SK-N-SH (cell line): ENCODE data around the gene SLC15A1. TPM values are rescaled to one million over a fixed set of nuclear protein-coding genes. Genes with fewer than 3 reads are reported as not detected.

Experiments
- CTCF ChIA-PET: fragments of 300-600, 350-600 bp; formaldehyde crosslinking; extraction: SDS; loops from one replicate; lab custom pipeline; 2021; lab: Yijun Ruan, JAX
- POLR2A ChIA-PET: fragments of 350-600 bp; sonication (Branson Sonifier 250); formaldehyde crosslinking; extraction: SDS; loops from one replicate; lab custom pipeline; 2020; ENCODE audit warnings: antibody characterized with exemption, inconsistent platforms; lab: Yijun Ruan, JAX
- DNase-seq: peaks from one replicate; pipeline ENCODE4 v3.0.0; 2012
- H2AFZ ChIP-seq: fragments of 200-600 bp; sonication (generic); 2 replicates; pipeline ENCODE4 v1.8.1; 2016; ENCODE audit warnings: antibody characterized with exemption, mild to moderate bottlenecking, low read depth
- H3F3A ChIP-seq: fragments of 200-600 bp; sonication (generic); replicated peaks from 2 replicates; pipeline ENCODE3; 2016; ENCODE audit warnings: antibody characterized with exemption, mild to moderate bottlenecking; ENCODE audit not compliant: insufficient read depth
- H3K27ac ChIP-seq, 2 experiments: fragments of 200-500 bp in 1 of 2; fragments of 200-600 bp in 1 of 2; sonication (Bioruptor generic) in 1 of 2; sonication (generic), shearing (Covaris generic) in 1 of 2; 2 replicates each; pipeline versions ENCODE4 v1.5.1 to v1.6.1; 2014 to 2016; ENCODE audit warnings: low read depth in 2 of 2, inconsistent platforms in 1 of 2, low read length in 1 of 2, mild to moderate bottlenecking in 1 of 2, mixed read lengths in 1 of 2
- H3K27me3 ChIP-seq: fragments of 200-600 bp; sonication (generic), shearing (Covaris generic); 2 replicates; pipeline ENCODE4 v1.6.1; 2016; ENCODE audit warnings: mixed run types; ENCODE audit not compliant: insufficient read depth
- H3K36me3 ChIP-seq, 2 experiments: fragments of 200-500 bp in 1 of 2; fragments of 200-600 bp in 1 of 2; sonication (Bioruptor generic) in 1 of 2; sonication (generic) in 1 of 2; replicated peaks in 1 of 2; 2 replicates each; pipeline versions ENCODE3 to v1.5.1; 2014 to 2016; ENCODE audit warnings: low read length in 1 of 2, mild to moderate bottlenecking in 1 of 2; ENCODE audit not compliant: insufficient read depth in 2 of 2, control insufficient read depth in 1 of 2
- H3K4me1 ChIP-seq, 2 experiments: fragments of 200-500 bp in 1 of 2; fragments of 200-600 bp in 1 of 2; sonication (Bioruptor generic) in 1 of 2; sonication (generic), shearing (Covaris generic) in 1 of 2; 2 replicates each; pipeline versions ENCODE4 v1.5.1 to v1.6.1; 2014 to 2016; ENCODE audit warnings: low read depth in 1 of 2, low read length in 1 of 2, mixed run types in 1 of 2; ENCODE audit not compliant: insufficient read depth in 2 of 2, control insufficient read depth in 1 of 2
- H3K4me2 ChIP-seq: fragments of 200-600 bp; sonication (generic), shearing (Covaris generic); 2 replicates; pipeline ENCODE4 v1.6.1; 2017; ENCODE audit warnings: mixed run types
- H3K4me3 ChIP-seq, 2 experiments: fragments of 200-500 bp in 1 of 2; fragments of 200-600 bp in 1 of 2; sonication (Bioruptor generic) in 1 of 2; sonication (generic), shearing (Covaris generic) in 1 of 2; 2 replicates each; pipeline versions ENCODE4 v1.5.1 to v1.8.1; 2014 to 2016; ENCODE audit warnings: low read depth in 2 of 2, inconsistent platforms in 1 of 2, low read length in 1 of 2, mild to moderate bottlenecking in 1 of 2, mixed read lengths in 1 of 2, moderate library complexity in 1 of 2
- H3K79me2 ChIP-seq: fragments of 200-600 bp; sonication (generic); 2 replicates; pipeline ENCODE4 v1.8.1; 2017; ENCODE audit warnings: mild to moderate bottlenecking; ENCODE audit not compliant: insufficient read depth
- H3K9ac ChIP-seq: fragments of 200-600 bp; sonication (generic); 2 replicates; pipeline ENCODE4 v1.6.1; 2017; ENCODE audit warnings: mixed run types
- H3K9me2 ChIP-seq: fragments of 200-600 bp; sonication (generic); 2 replicates; pipeline ENCODE4 v1.6.1; 2017; ENCODE audit warnings: mixed run types
- H3K9me3 ChIP-seq: fragments of 200-600 bp; sonication (generic); 2 replicates; pipeline ENCODE4 v1.6.1; 2017; ENCODE audit warnings: mixed run types, mild to moderate bottlenecking, moderate library complexity
- H4K20me1 ChIP-seq: fragments of 200-600 bp; sonication (generic); 2 replicates; pipeline ENCODE4 v1.6.1; 2017; ENCODE audit warnings: mild to moderate bottlenecking, mixed run types; ENCODE audit not compliant: insufficient read depth
- CHD2 ChIP-seq: fragments of 150-350 bp; IDR thresholded peaks from 2 replicates; pipeline ENCODE4 v1.6.1; 2018; ENCODE audit warnings: low read length; ENCODE audit not compliant: partially characterized antibody
- EP300 ChIP-seq, 2 experiments: IDR thresholded peaks; 2 replicates each; pipeline versions ENCODE4 v1.4.0 to v1.6.1; 2012; ENCODE audit warnings: borderline replicate concordance in 1 of 2, low read depth in 1 of 2, low read length in 1 of 2
- FOXM1 ChIP-seq: IDR thresholded peaks from 2 replicates; pipeline ENCODE4 v1.4.0; 2012; ENCODE audit warnings: low read depth, mild to moderate bottlenecking
- GATA2 ChIP-seq: sonication (generic); formaldehyde crosslinking; IDR thresholded peaks from 2 replicates; pipeline ENCODE4 v1.5.0; 2020; ENCODE audit warnings: mild to moderate bottlenecking, missing genetic modification reagents
- JUND ChIP-seq: IDR thresholded peaks from 2 replicates; pipeline ENCODE4 v1.4.0; 2012
- MAX ChIP-seq: IDR thresholded peaks from 2 replicates; pipeline ENCODE4 v1.4.0; 2012; ENCODE audit warnings: low read depth
- MEF2A ChIP-seq: IDR thresholded peaks from 2 replicates; pipeline ENCODE4 v1.4.0; 2012; ENCODE audit warnings: low read depth, borderline replicate concordance
- NFIC ChIP-seq: IDR thresholded peaks from 2 replicates; pipeline ENCODE4 v1.4.0; 2012; ENCODE audit warnings: borderline replicate concordance
- POLR2AphosphoS5 ChIP-seq: IDR thresholded peaks from 2 replicates; pipeline ENCODE4 v1.6.1; 2012; ENCODE audit warnings: low read depth, low read length
- RAD21 ChIP-seq: IDR thresholded peaks from 2 replicates; pipeline ENCODE4 v1.6.1; 2012; ENCODE audit warnings: mild to moderate bottlenecking, low read length
- RCOR1 ChIP-seq: fragments of 150-350 bp; IDR thresholded peaks from 2 replicates; pipeline ENCODE4 v1.6.1; 2017; ENCODE audit warnings: antibody characterized with exemption, low read length
- RFX5 ChIP-seq: IDR thresholded peaks from 2 replicates; pipeline ENCODE4 v1.6.1; 2012; ENCODE audit warnings: mild to moderate bottlenecking, improper control_type of control experiment, low read length
- RXRA ChIP-seq: IDR thresholded peaks from 2 replicates; pipeline ENCODE4 v1.4.0; 2012; ENCODE audit warnings: low read depth, mild to moderate bottlenecking, borderline replicate concordance
- SMC3 ChIP-seq: IDR thresholded peaks from 2 replicates; pipeline ENCODE4 v1.6.1; 2012; ENCODE audit warnings: low read depth, low read length, improper control_type of control experiment
- TAF1 ChIP-seq: IDR thresholded peaks from 2 replicates; pipeline ENCODE4 v1.6.1; 2012; ENCODE audit warnings: low read depth, mild to moderate bottlenecking, low read length, moderate library complexity, borderline replicate concordance
- TCF12 ChIP-seq: IDR thresholded peaks from 2 replicates; pipeline ENCODE4 v1.4.0; 2012
- USF1 ChIP-seq: IDR thresholded peaks from 2 replicates; pipeline ENCODE4 v1.4.0; 2012; ENCODE audit warnings: low read depth, borderline replicate concordance
- USF2 ChIP-seq: fragments of 150-350 bp; IDR thresholded peaks from 2 replicates; pipeline ENCODE4 v1.6.1; 2017; ENCODE audit warnings: antibody characterized with exemption, low read length, low read depth, borderline replicate concordance
- ZBTB33 ChIP-seq: IDR thresholded peaks from 2 replicates; pipeline ENCODE4 v1.4.0; 2012; ENCODE audit warnings: low read depth, borderline replicate concordance
- WGBS: methylation state at CpG from one replicate; pipeline ENCODE4 v1.1.6; 2017; ENCODE audit warnings: low lambda C conversion rate; 5-methylcytosine and 5-hydroxymethylcytosine counted together
- polyA plus RNA-seq, 3 experiments: library from polyadenylated mRNA; depleted of rRNA; stranded (reverse); fragments of >200 nt; gene quantifications; 2 replicates each; pipeline ENCODE4 v1.2.3, GENCODE V29; 2012

The SLC15A1 gene
- polyA plus RNA-seq, 1 of the 3 experiments (the other 2 are of a cell fraction): not detected

GRCh38 chr13:98693756-98694155 lies 58.7 kb downstream of the SLC15A1 start:
- Histone ChIP-seq H3K4me2 (no peak overlapping the region), H3K4me1 (peaks cover 0 to 6% of the 10 kb centered on the region in 2 experiments; a peak in 1 of 4 replicates), H3K27ac (no peak overlapping the region), H4K20me1 (no peaks in the 10 kb centered on the region), H3K9me3 (no peaks in the 10 kb centered on the region), H3K79me2 (no peaks in the 10 kb centered on the region), H3K9me2 (no peaks in the 10 kb centered on the region), H3K9ac (no peak overlapping the region), H3K36me3 (no peaks in the 10 kb centered on the region), H3K4me3 (no peak overlapping the region), H2AFZ (no peak overlapping the region), H3F3A (no peaks in the 10 kb centered on the region), H3K27me3 (no peaks in the 10 kb centered on the region)
- no peak for DNase-seq
- TF ChIP-seq NFIC (no peak), CHD2 (no peak), TAF1 (no peak), POLR2AphosphoS5 (no peak), USF1 (no peak), RXRA (no peak), SMC3 (no peak), EP300 (IDR thresholded peaks at IDR 0.05; ENCODE audit: borderline replicate concordance in 1 of 2, low read depth in 1 of 2, low read length in 1 of 2) (no peak), RAD21 (no peak), JUND (no peak), MEF2A (no peak), RCOR1 (no peak), RFX5 (no peak), TCF12 (no peak), MAX (no peak), GATA2 (no peak), FOXM1 (no peak), ZBTB33 (no peak), USF2 (no peak)
- WGBS: 55% methylated on average over 1 of the region's 1 CpG
- CTCF ChIA-PET: no interaction called here
- POLR2A ChIA-PET: no interaction called here
